ENCODE measurements around the gene NAGA. TPM values are rescaled to one million over a fixed set of nuclear protein-coding genes. Genes with fewer than 3 reads are reported as not detected.
"Not testable (repeated sequence)": the region's sequence is repeated elsewhere in the genome, so short reads cannot be mapped to it uniquely, and the experiment has no call there.

Gene NAGA
- total RNA-seq, 1 donor from 2014 or later, result 20.2 TPM

- no peak overlapping the region for H3K27ac Mint-ChIP-seq (ENCODE audit: unreplicated experiment)
- TF ChIP-seq CTCF (IDR thresholded peaks at IDR 0.05), result no peak
- H3K4me1 Mint-ChIP-seq (ENCODE audit: low read depth), result no peaks in the 10 kb centered on the region
- peaks cover 18% of the 10 kb centered on the region for H3K36me3 Mint-ChIP-seq (ENCODE audit: low read depth)
- peaks cover 10% of the 10 kb centered on the region for H3K9me3 Mint-ChIP-seq (ENCODE audit: low read depth)
- no peak overlapping the region for H3K4me3 Mint-ChIP-seq (ENCODE audit: unreplicated experiment)
- H3K27me3 Mint-ChIP-seq (ENCODE audit: low read depth), result no peaks in the 10 kb centered on the region
- DNase-seq (ENCODE audit: low spot score), result no peak
Measured at GRCh38 chr22:42111798-42112197, 41.2 kb upstream of the NAGA start.

- H3K9me3 Mint-ChIP-seq (ENCODE audit: low read depth), result peaks cover 9% of the 10 kb centered on the region
- no peak overlapping the region for H3K4me3 Mint-ChIP-seq (ENCODE audit: unreplicated experiment)
- H3K27ac Mint-ChIP-seq (ENCODE audit: unreplicated experiment), result no peak overlapping the region
- no peak for TF ChIP-seq CTCF (IDR thresholded peaks at IDR 0.05)
- peaks cover 12% of the 10 kb centered on the region for H3K36me3 Mint-ChIP-seq (ENCODE audit: low read depth)
- no peaks in the 10 kb centered on the region for H3K4me1 Mint-ChIP-seq (ENCODE audit: low read depth)
- H3K27me3 Mint-ChIP-seq (ENCODE audit: low read depth), result no peaks in the 10 kb centered on the region
- no peak for DNase-seq (ENCODE audit: low spot score)
Measured at GRCh38 chr22:42108848-42109247, 38.2 kb upstream of the NAGA start.

GRCh38 chr22:42104332-42104860, 33.8 kb upstream of the NAGA start:
- not testable (repeated sequence) for DNase-seq (ENCODE audit: low spot score); H3K4me1 Mint-ChIP-seq (ENCODE audit: low read depth); H3K27me3 Mint-ChIP-seq (ENCODE audit: low read depth); H3K4me3 Mint-ChIP-seq (ENCODE audit: unreplicated experiment); H3K27ac Mint-ChIP-seq (ENCODE audit: unreplicated experiment)
- Mint-ChIP-seq H3K9me3 (ENCODE audit: low read depth) (peaks cover 26% of the 10 kb centered on the region), H3K36me3 (ENCODE audit: low read depth) (peaks cover 24% of the 10 kb centered on the region)

GRCh38 chr22:42101199-42101598, 30.6 kb upstream of the NAGA start:
- Mint-ChIP-seq H3K27me3 (ENCODE audit: low read depth) (no peaks in the 10 kb centered on the region), H3K36me3 (ENCODE audit: low read depth) (peaks cover 26% of the 10 kb centered on the region), H3K4me1 (ENCODE audit: low read depth) (no peaks in the 10 kb centered on the region)

GRCh38 chr22:42091455-42091782, 20.8 kb upstream of the NAGA start:
- H3K4me1 Mint-ChIP-seq (ENCODE audit: low read depth), result peaks cover 22% of the 10 kb centered on the region
- H3K27me3 Mint-ChIP-seq (ENCODE audit: low read depth), result no peaks in the 10 kb centered on the region
- H3K27ac Mint-ChIP-seq (ENCODE audit: unreplicated experiment), result peak overlapping the region; percentile 91
- no peak for TF ChIP-seq CTCF (IDR thresholded peaks at IDR 0.05)
- H3K36me3 Mint-ChIP-seq (ENCODE audit: low read depth), result peaks cover 4% of the 10 kb centered on the region
- no peak for DNase-seq (ENCODE audit: low spot score)
- H3K9me3 Mint-ChIP-seq (ENCODE audit: low read depth), result peaks cover 3% of the 10 kb centered on the region
- peak overlapping the region; percentile 96 for H3K4me3 Mint-ChIP-seq (ENCODE audit: unreplicated experiment)

More at GRCh38 chr22:42101199-42101598, 30.6 kb upstream of the NAGA start:
- DNase-seq (ENCODE audit: low spot score), result no peak
- Mint-ChIP-seq H3K27ac (ENCODE audit: unreplicated experiment) (no peak overlapping the region), H3K9me3 (ENCODE audit: low read depth) (peaks cover 29% of the 10 kb centered on the region), H3K4me3 (ENCODE audit: unreplicated experiment) (no peak overlapping the region)
- TF ChIP-seq CTCF (IDR thresholded peaks at IDR 0.05), result no peak

All from chondrocyte (in vitro differentiated cells).